WI38 (cell line): ENCODE results near the gene CASP7.

Experiments used
- H3K4me3 ChIP-seq: 2 replicates; pipeline ENCODE4 v1.5.1; 2011; ENCODE audit warnings: low read depth, mild to moderate bottlenecking, control low read depth, low read length
- TF ChIP-seq, protein P1 (sequence below): IDR thresholded peaks from 2 replicates; pipeline ENCODE4 v1.5.1; 2012; ENCODE audit warnings: low read depth, mild to moderate bottlenecking, control low read depth, low read length

The CASP7 gene

DNA sequence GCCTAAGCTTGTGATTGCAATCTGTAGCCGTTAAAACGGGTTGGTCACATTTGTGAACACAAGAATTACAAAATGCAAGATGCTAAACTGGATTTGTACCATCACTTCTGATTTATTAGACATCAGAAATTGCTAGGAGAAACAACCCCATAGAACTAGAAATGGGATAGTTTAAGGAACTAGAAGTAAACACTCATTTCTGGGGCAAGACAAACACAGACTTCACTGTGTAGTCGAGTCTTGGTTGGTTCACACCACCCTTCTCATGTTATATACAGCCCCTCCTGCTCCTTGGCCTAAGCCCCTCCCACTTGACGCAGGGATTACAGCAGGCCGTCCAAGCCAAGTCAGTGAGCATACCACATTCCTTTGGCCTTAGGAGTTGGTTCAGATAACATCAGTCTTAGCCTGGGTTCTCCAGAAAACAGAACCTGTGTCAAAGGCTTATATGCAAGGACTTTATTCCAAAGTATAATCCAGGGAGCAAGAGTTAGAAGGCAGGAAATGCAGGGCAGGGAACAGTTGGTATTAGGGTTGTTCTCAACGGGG is 13.8 kb upstream of the CASP7 start:
- TF ChIP-seq, protein P1, sequence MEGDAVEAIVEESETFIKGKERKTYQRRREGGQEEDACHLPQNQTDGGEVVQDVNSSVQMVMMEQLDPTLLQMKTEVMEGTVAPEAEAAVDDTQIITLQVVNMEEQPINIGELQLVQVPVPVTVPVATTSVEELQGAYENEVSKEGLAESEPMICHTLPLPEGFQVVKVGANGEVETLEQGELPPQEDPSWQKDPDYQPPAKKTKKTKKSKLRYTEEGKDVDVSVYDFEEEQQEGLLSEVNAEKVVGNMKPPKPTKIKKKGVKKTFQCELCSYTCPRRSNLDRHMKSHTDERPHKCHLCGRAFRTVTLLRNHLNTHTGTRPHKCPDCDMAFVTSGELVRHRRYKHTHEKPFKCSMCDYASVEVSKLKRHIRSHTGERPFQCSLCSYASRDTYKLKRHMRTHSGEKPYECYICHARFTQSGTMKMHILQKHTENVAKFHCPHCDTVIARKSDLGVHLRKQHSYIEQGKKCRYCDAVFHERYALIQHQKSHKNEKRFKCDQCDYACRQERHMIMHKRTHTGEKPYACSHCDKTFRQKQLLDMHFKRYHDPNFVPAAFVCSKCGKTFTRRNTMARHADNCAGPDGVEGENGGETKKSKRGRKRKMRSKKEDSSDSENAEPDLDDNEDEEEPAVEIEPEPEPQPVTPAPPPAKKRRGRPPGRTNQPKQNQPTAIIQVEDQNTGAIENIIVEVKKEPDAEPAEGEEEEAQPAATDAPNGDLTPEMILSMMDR, result no peak
- H3K4me3 ChIP-seq, result no peak overlapping the region

DNA sequence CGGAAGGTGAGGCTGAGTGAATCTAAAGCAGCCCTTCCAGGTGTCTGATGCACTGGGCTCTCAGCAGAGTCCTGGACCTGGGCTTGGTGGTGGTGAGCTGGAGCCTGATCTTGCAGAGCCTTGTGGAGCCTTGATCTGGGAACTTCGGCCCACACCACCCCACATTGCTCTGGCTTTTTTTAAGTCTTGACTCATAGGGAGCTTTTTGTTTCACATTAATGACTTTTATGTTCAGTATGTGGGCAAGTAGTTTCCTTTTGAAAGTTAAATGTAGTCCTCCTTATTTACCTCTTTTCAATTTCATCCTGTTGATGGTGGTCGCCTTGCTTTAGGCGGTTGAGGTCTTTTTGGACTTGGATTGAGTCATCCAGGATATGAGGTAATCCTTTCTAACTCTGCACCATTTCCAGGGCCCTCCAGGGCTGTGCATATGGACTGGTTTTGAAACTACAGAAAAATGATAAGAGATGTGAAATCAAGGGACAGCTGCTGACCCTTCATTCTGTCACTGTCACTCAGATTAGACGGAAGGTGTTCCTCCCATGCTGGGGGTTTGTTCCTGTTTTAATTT is 12.9 kb upstream of the CASP7 start:
- H3K4me3 ChIP-seq, result no peak overlapping the region

DNA sequence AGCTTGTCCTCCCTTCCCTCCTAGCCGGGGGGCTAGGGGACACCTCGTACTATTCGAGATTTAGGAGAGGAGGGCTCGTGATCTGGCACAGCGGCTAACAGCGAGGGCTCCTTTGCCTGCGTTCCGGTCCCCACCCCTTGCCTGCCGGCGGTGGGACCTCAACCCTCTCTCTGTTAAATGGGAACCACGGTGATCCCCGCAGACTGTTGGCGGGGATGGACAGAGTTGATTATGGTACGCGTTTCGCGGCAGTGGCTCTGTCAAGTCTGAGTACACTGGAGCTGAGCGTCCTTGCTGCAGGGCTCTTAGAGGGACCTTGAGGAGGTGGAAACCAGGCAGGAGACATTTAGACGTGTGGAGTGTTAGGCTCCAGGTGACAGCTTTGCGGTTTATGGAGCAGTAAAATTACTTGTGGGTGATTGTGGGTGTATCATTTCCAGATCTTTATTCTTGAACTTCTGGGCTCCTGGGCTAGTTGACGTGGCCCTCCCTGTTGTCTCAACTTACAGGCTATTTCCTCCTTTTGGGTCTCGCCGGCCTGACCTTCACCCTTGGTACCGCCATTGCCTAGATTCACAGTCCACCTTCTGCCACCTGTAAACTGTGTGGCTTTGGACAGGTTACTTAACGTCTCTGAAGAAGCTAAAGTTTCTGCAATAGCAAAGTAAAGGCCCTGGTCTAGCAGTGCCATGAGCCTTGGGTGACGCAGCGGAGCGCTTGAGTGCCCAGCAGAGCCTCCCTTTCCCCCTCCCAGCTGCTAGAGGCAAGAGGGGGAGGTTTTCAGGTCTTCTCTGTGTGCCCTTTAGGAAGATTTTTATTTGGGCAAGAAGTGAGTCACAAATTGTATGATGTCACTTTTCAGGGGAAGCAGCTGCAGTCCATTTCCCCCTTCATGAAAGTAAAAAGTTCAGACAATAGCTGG is 739 bp downstream of the CASP7 start:
- TF ChIP-seq, protein P1, result no peak
- peak overlapping the region; percentile 96 for H3K4me3 ChIP-seq

More for the DNA sequence above, 12.9 kb upstream of the CASP7 start:
- TF ChIP-seq, protein P1, result no peak

DNA sequence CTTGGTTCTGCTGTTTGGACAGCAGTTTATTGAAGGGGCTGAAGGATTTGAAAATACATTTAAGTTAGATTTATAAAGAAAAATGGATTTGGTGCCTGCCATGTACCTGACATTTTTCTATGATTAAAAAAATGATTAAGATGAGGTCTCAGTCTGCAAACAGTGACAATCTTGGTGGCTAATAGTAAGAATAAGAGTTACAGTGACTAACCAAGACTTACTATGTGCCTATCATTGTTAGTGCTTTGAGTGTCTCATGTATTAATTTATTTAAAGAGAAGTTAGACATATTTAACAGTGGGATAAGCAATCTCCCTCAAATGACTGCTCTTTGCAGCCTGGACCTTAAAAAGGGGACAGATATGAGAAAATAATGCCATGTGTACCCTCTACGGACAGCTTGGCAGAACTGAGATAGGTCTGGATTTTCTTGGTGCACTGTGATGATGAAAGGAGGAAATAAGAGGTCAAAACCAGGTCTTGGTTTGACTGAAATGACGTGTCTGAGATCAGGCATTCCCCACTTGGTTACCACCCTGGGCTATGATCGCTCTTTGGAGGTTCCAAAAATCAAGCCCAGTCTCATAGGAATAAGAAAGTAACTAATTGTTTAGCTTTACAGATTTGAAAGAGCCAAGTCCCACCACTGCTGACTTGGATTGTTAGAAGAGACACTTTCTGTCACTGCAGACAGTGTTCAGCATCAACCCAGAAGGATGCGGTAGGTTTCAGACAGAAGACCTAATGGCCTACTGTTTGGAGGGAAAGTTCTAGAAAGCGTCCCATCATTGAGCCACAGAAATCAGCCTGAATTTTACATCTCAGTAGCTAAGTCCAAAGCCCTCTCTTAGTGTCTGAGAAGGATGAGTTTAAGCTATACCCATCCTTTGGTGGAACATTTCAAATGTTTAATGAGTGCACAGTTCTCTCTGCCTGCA is 2.1 kb downstream of the CASP7 start:
- H3K4me3 ChIP-seq, result no peak overlapping the region
- TF ChIP-seq, protein P1, result no peak

DNA sequence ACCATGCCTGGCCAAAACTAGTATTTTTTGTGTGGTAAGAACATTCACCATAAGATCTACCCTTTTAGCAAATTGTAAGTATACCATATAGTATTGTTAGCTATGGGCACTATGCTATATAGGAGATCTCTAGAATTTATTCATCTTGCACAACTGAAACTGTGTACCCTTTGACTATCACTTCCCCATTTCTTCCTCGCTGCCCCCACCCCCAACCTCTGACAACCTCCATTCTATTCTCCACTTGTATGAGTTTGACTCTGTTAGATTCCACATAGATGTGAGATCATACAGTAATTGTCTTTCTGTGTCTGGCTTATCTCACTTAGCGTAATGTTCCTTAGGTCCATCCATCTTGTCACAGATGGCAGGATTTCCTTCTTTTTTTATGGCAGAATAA is 3.6 kb downstream of the CASP7 start:
- TF ChIP-seq, protein P1, result no peak
- H3K4me3 ChIP-seq, result no peak overlapping the region

DNA sequence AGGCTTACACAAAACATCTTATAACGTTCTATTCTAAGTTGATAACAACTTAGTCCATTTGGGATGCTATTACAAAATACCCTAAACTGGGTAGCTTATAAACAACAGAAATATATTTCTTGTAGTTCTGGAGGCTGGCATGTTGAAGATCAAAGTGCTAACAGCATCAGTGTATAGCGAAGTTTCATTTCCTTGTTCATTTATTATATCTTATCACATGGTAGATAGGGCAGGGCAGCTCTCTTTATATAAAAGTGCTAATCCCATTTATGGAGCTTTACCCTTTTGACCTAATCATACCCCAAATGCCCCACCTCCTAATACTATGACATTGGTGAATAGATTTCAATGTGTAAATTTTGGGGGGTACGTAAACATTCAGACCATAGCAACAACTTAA is 6.3 kb downstream of the CASP7 start:
- H3K4me3 ChIP-seq, result no peak overlapping the region
- TF ChIP-seq, protein P1, result no peak
